Ovary (tissue), 9 donors: Measurements from ENCODE around the gene FAM13C. TPM values are rescaled to one million over a fixed set of nuclear protein-coding genes. Genes with fewer than 3 reads are reported as not detected.

Source experiments
- DNase-seq, 5 donors: peaks; one replicate each; pipeline ENCODE4 v3.0.0-alpha.2; 2019 to 2020
- H3K27ac ChIP-seq, 2 donors: fragments of 200-600 bp; one replicate each; pipeline versions ENCODE4 v1.5.1 to v1.8.0; 2019 to 2022
- H3K27me3 ChIP-seq: fragments of 200-600 bp; one replicate; pipeline ENCODE4 v1.8.0; 2022
- H3K36me3 ChIP-seq: fragments of 200-600 bp; sonication (generic); one replicate; pipeline ENCODE4 v1.5.1; 2019
- H3K4me1 ChIP-seq: one replicate; pipeline ENCODE4 v1.8.1; 2013; ENCODE audit warnings: mild to moderate bottlenecking, moderate library complexity; ENCODE audit not compliant: insufficient read depth
- H3K4me3 ChIP-seq: fragments of 200-600 bp; sonication (generic); one replicate; pipeline ENCODE4 v1.5.1; 2017
- H3K9me3 ChIP-seq, 2 donors: fragments of 200-600 bp in 1 of 2; sonication (generic) in 1 of 2; one replicate each; pipeline versions ENCODE4 v1.5.1 to v1.8.1; 2013 to 2019; ENCODE audit warnings: mild to moderate bottlenecking in 1 of 2, moderate library complexity in 1 of 2
- CTCF ChIP-seq, 3 donors: fragments of 450-650 bp in 2 of 3; fragments of 200-600 bp in 1 of 3; IDR thresholded peaks; one replicate each; pipeline versions ENCODE4 v1.5.1 to v1.8.0; 2016 to 2022; ENCODE audit warnings: antibody characterized with exemption in 3 of 3, mild to moderate bottlenecking in 1 of 3
- EP300 ChIP-seq: sonication (generic); formaldehyde crosslinking; IDR thresholded peaks from one replicate; pipeline ENCODE4 v1.6.1; 2017; ENCODE audit warnings: antibody characterized with exemption
- POLR2A ChIP-seq: fragments of 450-650 bp; IDR thresholded peaks from one replicate; pipeline ENCODE4 v1.6.1; 2017; ENCODE audit warnings: antibody characterized with exemption, mild to moderate bottlenecking, moderate library complexity
- WGBS, 3 donors: extraction: QIAGEN DNeasy Blood & Tissue Kit in 1 of 3; methylation state at CpG; one replicate each; pipeline versions ENCODE4 v1.1.5 to v1.1.7; 2013 to 2017; 5-methylcytosine and 5-hydroxymethylcytosine counted together
- intact Hi-C, 4 donors: fragments of 100-400 bp; cut with DNase I; formaldehyde crosslinking; loops; one replicate each; pipeline versions ENCODE4 v1.11.0 to v1.15.1; 2022 to 2023
- polyA plus RNA-seq, 2 donors: library from polyadenylated mRNA; stranded (reverse); fragments of 200-250 nt in 1 of 2; fragments of 350-450 nt in 1 of 2; fragmentation: Illumina TruSeq in 1 of 2; extraction: RNeasy Lipid Tissue Mini Kit (QIAGEN cat#74804) in 1 of 2; gene quantifications; one replicate each; pipeline ENCODE4 v1.2.3, GENCODE V29; 2013 to 2014
- total RNA-seq, 7 donors: library from RNA; depleted of rRNA in 2 of 7; stranded (reverse); fragments of >200 nt in 2 of 7; fragmentation: NEBNext Ultra II Directional in 3 of 7; extraction: Animal tissue kit (Norgen Biotek cat#: 25700) in 3 of 7; gene quantifications; one replicate each; pipeline versions ENCODE4 v1.1.0 to v1.2.4, GENCODE V29; 2016 to 2023
- donor health status: DM: no; HTN: no; CAD: no; lungs with moderate emphysema.
- donor health status: DM: no; HTN: no; CAD: no.
- donor health status: Bipolar disorder and iron deficiency.
- donor health status: DM: yes; HTN: yes; CAD: no.
- donor health status: DM: no; HTN: no; CAD: no.
- donor health status: DM: yes; HTN: yes; CAD: no.

FAM13C gene
- total and polyA plus RNA-seq, 9 donors = 11.9 to 35.2 (median 20.2) TPM

GRCh38 chr10:59285848-59286247 is 76.5 kb downstream of the FAM13C start:
- Histone ChIP-seq H3K27me3 (no peaks in the 10 kb centered on the region), H3K36me3 (no peaks in the 10 kb centered on the region)
- WGBS, 3 donors = 78 to 91% (median 84%) methylated on average over 4 of the region's 4 CpGs

GRCh38 chr10:59285073-59285472 is 77.3 kb downstream of the FAM13C start:
- H3K9me3 ChIP-seq = no peaks in the 10 kb centered on the region
- H3K4me1 ChIP-seq = peaks cover 14% of the 10 kb centered on the region
- H3K27me3 ChIP-seq = no peaks in the 10 kb centered on the region
- no peaks in the 10 kb centered on the region for H3K36me3 ChIP-seq
- no peak overlapping the region for H3K4me3 ChIP-seq
- intact Hi-C loops = no loop called here
- DNase-seq = peak in 2 of 5 donors; percentile 33 to 34
- TF ChIP-seq POLR2A (no peak), EP300 (no peak), CTCF (IDR thresholded peaks at IDR 0.05) (no peak)
- WGBS, 3 donors = 32 to 46% (median 45%) methylated on average over 4 of the region's 4 CpGs
- H3K27ac ChIP-seq = no peak overlapping the region

More at GRCh38 chr10:59285848-59286247, 76.5 kb downstream of the FAM13C start:
- intact Hi-C loops = no loop called here
- Histone ChIP-seq H3K27ac (peak overlapping the region in 1 of 2 donors; percentile 28), H3K9me3 (no peaks in the 10 kb centered on the region), H3K4me1 (peaks cover 14% of the 10 kb centered on the region), H3K4me3 (no peak overlapping the region)
- DNase-seq = no peak
- TF ChIP-seq EP300 = no peak
- no peak for TF ChIP-seq CTCF (IDR thresholded peaks at IDR 0.05)
- no peak for TF ChIP-seq POLR2A

DNA sequence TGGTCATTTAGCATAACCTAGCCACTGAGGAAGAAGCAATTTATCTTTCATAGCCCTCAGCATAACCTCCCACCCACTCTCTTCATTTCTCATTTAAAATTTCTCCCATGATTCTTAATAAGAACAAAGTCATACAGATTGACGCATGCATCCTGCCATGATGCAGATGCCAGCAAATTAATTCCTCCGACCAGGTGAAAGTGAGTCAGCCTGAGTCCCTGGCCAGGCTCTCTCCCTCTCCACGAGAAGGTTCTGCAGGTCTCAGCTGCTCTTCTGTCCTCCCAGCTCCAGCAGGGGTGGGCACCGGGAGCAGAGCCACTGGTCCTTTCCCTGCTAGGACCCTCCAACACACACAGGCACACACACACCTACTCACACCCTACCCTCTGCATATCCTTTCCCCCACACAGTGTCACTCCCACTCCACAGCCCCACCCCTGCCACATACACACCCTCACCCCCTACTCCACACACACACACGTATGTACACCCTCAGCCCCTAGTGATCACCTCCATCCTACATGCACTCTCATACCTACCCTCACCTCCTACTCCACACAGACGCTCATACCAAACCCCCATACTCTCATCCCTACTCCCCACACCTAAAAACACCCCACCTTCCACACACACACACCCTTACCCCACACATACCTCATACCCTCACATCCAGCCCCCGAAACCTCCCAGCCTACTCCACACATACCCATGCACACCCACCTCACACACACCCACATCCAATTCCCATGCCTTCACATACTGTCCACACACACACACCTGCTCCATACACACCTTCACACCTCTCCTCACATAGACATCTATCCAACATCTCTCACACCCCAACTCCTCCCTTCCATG is 78.0 kb downstream of the FAM13C start:
- TF ChIP-seq EP300 = no peak
- no peak for TF ChIP-seq CTCF (IDR thresholded peaks at IDR 0.05)
- TF ChIP-seq POLR2A = no peak
- no peaks in the 10 kb centered on the region for H3K9me3 ChIP-seq
- no peak overlapping the region for H3K4me3 ChIP-seq
- H3K36me3 ChIP-seq = no peaks in the 10 kb centered on the region
- H3K27me3 ChIP-seq = no peaks in the 10 kb centered on the region
- WGBS, 3 donors = 69 to 80% (median 76%) methylated on average over 7 of the region's 7 CpGs
- intact Hi-C loops = no loop called here
- H3K4me1 ChIP-seq = peaks cover 14% of the 10 kb centered on the region
- DNase-seq = no peak
- H3K27ac ChIP-seq = no peak overlapping the region

- peaks cover 14% of the 10 kb centered on the region for H3K4me1 ChIP-seq
Observed at GRCh38 chr10:59283456-59284091, 78.8 kb downstream of the FAM13C start.

More at GRCh38 chr10:59283456-59284091, 78.8 kb downstream of the FAM13C start:
- Histone ChIP-seq H3K9me3 (no peaks in the 10 kb centered on the region), H3K27ac (no peak overlapping the region), H3K4me3 (no peak overlapping the region), H3K27me3 (no peaks in the 10 kb centered on the region), H3K36me3 (no peaks in the 10 kb centered on the region)
- intact Hi-C loops = no loop called here
- WGBS, 3 donors = 62 to 67% (median 64%) methylated on average over 9 of the region's 9 CpGs
- TF ChIP-seq POLR2A (no peak), CTCF (IDR thresholded peaks at IDR 0.05) (no peak), EP300 (no peak)
- DNase-seq = no peak
